RWPE1 (cell line): ENCODE data around the gene CYP2R1.

Experiments used
- CTCF ChIA-PET: fragments of 350-600 bp; sonication (Branson Sonifier 250); formaldehyde crosslinking; extraction: SDS; loops from one replicate; lab custom pipeline; 2021; lab: Yijun Ruan, JAX
- POLR2A ChIA-PET: fragments of 400-600 bp; formaldehyde crosslinking; extraction: SDS; loops from one replicate; lab custom pipeline; 2020; ENCODE audit warnings: antibody characterized with exemption; ENCODE audit not compliant: low non-redundant PET; lab: Yijun Ruan, JAX
- DNase-seq: peaks from one replicate; pipeline ENCODE4 v3.0.0; 2012; ENCODE audit warnings: low spot score
- H3K27ac ChIP-seq: fragments of 450-650 bp; 2 replicates; pipeline ENCODE4 v1.5.1; 2017
- TF ChIP-seq, protein P1 (sequence below): fragments of 450-650 bp; conservative IDR thresholded peaks from 2 replicates; pipeline ENCODE4 v1.5.1; 2017; ENCODE audit warnings: low read depth, mild to moderate bottlenecking

The CYP2R1 gene

GRCh38 chr11:14906578-14906977 lies 14.5 kb upstream of the CYP2R1 start:
- no peak overlapping the region for H3K27ac ChIP-seq
- CTCF ChIA-PET, result interaction anchor here (0.7 to 3.2 kb wide), 2 partner anchors 117 to 272 kb away, joined by 3 to 18 read pairs; no protein-coding TSS in a partner anchor
- POLR2A ChIA-PET, result no interaction called here
- TF ChIP-seq, protein P1, sequence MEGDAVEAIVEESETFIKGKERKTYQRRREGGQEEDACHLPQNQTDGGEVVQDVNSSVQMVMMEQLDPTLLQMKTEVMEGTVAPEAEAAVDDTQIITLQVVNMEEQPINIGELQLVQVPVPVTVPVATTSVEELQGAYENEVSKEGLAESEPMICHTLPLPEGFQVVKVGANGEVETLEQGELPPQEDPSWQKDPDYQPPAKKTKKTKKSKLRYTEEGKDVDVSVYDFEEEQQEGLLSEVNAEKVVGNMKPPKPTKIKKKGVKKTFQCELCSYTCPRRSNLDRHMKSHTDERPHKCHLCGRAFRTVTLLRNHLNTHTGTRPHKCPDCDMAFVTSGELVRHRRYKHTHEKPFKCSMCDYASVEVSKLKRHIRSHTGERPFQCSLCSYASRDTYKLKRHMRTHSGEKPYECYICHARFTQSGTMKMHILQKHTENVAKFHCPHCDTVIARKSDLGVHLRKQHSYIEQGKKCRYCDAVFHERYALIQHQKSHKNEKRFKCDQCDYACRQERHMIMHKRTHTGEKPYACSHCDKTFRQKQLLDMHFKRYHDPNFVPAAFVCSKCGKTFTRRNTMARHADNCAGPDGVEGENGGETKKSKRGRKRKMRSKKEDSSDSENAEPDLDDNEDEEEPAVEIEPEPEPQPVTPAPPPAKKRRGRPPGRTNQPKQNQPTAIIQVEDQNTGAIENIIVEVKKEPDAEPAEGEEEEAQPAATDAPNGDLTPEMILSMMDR, result no peak
- no peak for DNase-seq

DNA sequence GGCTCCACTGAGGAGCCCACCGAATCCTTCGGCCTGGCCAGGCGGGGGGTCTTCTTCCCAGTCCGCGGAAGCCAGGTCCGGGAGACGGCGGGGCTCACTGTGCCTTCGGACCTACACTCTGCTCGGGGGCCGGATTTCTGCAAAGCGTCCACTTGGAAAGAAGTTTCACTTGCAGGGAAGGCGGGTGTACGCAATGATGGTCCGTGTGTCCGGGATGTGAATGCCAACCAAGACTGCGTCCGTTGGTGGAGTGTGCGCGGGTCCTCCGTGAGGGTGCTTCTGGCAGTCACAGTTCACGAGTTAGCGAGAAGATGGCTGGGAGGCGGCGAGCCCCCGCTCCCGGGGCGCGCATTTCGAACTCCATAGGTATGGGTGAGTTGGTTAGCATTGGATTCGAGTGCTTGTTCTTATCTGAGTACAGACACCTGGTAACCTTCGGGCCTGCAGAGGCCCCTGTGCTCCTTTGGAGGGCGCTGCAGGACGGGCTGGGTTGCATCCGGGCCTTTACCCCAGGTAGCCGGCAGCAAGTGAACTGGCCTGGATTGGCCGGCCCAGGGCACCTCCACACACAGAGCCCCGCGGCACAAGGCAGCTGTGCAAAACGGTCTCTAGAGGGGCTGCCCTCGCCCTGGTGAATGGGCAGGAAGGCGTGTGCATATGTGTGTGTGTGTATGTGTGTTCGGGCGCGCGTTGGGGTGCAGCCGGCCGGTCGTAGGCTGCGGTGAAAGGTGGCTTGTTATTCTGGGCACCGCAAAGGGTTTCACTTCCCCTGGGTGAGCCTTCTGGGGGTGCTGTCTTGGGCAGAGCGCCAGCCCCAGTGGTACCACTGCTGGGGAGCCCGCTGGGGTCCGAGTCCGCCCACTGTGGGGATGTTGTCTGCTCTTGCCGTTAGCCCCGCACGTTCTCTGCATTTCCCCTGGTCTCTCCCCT lies 13.3 kb upstream of the CYP2R1 start:
- no peak for DNase-seq
- no peak overlapping the region for H3K27ac ChIP-seq
- POLR2A ChIA-PET, result no interaction called here
- TF ChIP-seq, protein P1, result 0 out of 2 replicates have a peak, but pooled peaks have one; percentile 32
- CTCF ChIA-PET, result interaction anchor here (0.6 to 3.2 kb wide), 3 partner anchors 116 to 691 kb away, joined by 4 to 18 read pairs (median 5); no protein-coding TSS in a partner anchor

DNA sequence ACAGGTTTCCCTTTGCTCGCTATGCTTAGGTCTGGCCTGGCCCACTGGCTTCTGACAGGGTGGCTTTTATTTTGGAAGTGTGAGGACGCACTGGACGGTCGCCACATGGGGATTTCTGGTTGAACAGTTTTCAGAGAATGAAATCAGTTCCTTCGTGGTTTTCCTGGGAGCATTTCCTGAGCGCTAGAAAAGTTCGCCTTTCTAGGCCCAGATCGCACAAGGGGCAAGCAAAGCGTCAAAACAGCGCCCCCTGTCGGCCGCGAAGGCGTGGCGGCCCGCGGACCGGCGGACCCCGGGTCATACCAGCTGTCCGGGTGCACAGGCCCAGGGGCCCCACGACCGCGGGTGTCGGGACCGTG lies 12.7 kb upstream of the CYP2R1 start:
- no peak overlapping the region for H3K27ac ChIP-seq
- no peak for DNase-seq
- POLR2A ChIA-PET, result no interaction called here
- CTCF ChIA-PET, result interaction anchor here (0.6 to 0.9 kb wide), 2 partner anchors 193 to 692 kb away, joined by 4 to 5 read pairs; no protein-coding TSS in a partner anchor
- TF ChIP-seq, protein P1, result peak; percentile 57

DNA sequence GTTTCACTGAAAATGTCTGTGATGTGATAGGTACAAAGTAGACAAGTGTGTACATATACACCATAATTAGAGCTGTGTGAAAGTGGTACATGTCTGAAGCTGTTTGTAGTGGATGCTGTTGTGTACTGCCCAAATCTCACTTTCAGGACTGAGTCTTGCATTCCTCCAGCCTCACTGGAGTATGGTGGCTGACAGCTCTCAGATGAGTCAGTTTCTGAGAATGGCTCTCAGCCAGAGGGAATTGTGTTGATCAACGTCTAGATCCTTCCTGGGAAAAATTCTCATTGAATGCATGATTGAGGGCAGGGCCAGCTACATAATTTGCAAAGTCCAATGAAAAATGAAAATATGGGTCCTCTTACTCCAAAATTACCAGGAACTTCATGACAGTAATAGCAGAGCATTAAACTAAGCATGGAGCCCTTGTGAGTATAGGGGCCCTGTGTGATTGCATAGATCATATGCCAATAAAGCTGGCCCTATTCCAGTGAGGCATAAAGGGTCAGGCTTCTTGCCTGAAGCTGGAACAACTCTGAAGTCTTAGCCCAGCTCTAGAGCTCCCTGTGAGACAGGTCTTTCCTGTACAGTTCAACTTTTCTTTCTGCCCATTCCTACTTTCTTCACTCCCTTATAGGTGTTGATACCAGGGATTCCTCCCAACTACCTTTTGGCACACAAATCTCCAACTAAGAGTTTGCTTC lies 10.8 kb upstream of the CYP2R1 start:
- ChIA-PET POLR2A (interaction anchor here (0.8 kb wide), 1 partner anchor 11 kb away, joined by 3 read pairs; the partner anchor contains the start of gene CYP2R1), CTCF (no interaction called here)
- no peak overlapping the region for H3K27ac ChIP-seq
- TF ChIP-seq, protein P1, result no peak
- DNase-seq, result peak; percentile 50

- TF ChIP-seq, protein P1, result no peak
- no peak for DNase-seq
- H3K27ac ChIP-seq, result no peak overlapping the region
- POLR2A ChIA-PET, result no interaction called here
- CTCF ChIA-PET, result no interaction called here
These were observed 6.9 kb upstream of the CYP2R1 start for GRCh38 chr11:14898906-14899305.

DNA sequence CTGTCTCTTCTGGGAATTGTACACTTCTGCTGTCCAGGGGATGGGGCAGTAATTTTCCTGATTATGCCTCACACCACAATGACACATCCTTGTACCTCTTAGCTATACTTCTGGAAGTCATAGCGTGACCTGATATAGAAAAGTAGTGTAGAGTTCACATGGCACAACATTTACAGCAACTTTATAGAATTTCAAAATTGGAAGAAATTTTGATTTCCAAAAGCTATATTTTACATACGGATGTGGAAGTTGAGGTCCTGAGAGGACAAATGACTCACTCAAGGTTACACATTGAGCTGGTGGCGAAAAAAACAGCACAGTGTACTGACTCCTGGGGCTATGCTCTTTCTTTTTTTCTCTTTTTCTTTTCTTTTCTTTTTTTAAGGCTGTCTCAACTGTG lies 6.3 kb upstream of the CYP2R1 start:
- POLR2A ChIA-PET, result no interaction called here
- CTCF ChIA-PET, result no interaction called here
- DNase-seq, result no peak
- H3K27ac ChIP-seq, result no peak overlapping the region
- TF ChIP-seq, protein P1, result no peak
